Transverse colon (tissue), 4 donors: ENCODE results near the gene ZNF330.

ENCODE experiments used
- EP300 ChIP-seq: sonication (generic); formaldehyde crosslinking; IDR thresholded peaks from one replicate; pipeline ENCODE4 v1.6.1; 2017; ENCODE audit warnings: antibody characterized with exemption, low read depth
- POLR2A ChIP-seq: fragments of 450-650 bp; IDR thresholded peaks from one replicate; pipeline ENCODE4 v1.6.1; 2016; ENCODE audit warnings: antibody characterized with exemption, mild to moderate bottlenecking, moderate library complexity
- POLR2AphosphoS5 ChIP-seq, 3 donors: sonication (generic); formaldehyde crosslinking; IDR thresholded peaks; one replicate each; pipeline ENCODE4 v1.6.1; 2016; ENCODE audit warnings: antibody characterized with exemption in 3 of 3
- TF ChIP-seq, protein P1 (sequence below), 5 experiments: fragments of 200-600 bp in 3 of 5; fragments of 450-650 bp in 2 of 5; sonication (generic) in 3 of 5; IDR thresholded peaks; 1 replicate in 2 of 5; 2 replicates in 3 of 5; pipeline ENCODE4 v1.5.1; 2016 to 2017; ENCODE audit warnings: antibody characterized with exemption in 5 of 5, inconsistent platforms in 3 of 5, mild to moderate bottlenecking in 2 of 5, moderate library complexity in 1 of 5

DNA sequence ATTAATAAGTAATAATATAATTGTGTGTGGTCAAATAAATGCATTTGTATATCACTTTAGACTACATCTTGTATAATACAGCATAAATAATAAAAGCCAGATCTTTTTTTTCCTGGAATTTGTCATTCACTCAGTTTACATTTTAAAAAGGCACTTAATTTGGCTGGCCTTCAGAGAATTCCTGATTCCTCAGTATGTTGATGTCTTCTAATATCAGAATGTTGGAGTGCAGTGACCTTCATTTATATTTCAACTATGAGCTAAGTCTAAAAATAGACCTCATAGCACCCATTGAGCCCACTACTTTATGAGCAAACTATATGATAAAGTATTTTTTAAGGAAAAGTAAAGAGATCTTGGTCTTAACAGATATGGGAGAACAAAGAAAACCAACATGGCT, 27.8 kb downstream of the ZNF330 start:
- TF ChIP-seq, protein P1, sequence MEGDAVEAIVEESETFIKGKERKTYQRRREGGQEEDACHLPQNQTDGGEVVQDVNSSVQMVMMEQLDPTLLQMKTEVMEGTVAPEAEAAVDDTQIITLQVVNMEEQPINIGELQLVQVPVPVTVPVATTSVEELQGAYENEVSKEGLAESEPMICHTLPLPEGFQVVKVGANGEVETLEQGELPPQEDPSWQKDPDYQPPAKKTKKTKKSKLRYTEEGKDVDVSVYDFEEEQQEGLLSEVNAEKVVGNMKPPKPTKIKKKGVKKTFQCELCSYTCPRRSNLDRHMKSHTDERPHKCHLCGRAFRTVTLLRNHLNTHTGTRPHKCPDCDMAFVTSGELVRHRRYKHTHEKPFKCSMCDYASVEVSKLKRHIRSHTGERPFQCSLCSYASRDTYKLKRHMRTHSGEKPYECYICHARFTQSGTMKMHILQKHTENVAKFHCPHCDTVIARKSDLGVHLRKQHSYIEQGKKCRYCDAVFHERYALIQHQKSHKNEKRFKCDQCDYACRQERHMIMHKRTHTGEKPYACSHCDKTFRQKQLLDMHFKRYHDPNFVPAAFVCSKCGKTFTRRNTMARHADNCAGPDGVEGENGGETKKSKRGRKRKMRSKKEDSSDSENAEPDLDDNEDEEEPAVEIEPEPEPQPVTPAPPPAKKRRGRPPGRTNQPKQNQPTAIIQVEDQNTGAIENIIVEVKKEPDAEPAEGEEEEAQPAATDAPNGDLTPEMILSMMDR (IDR thresholded peaks at IDR 0.05), result no peak
- TF ChIP-seq EP300, result no peak
- TF ChIP-seq POLR2AphosphoS5 (IDR thresholded peaks at IDR 0.05), result no peak
- TF ChIP-seq POLR2A, result no peak
